ENCODE measurements around the gene SYPL1.

DNA sequence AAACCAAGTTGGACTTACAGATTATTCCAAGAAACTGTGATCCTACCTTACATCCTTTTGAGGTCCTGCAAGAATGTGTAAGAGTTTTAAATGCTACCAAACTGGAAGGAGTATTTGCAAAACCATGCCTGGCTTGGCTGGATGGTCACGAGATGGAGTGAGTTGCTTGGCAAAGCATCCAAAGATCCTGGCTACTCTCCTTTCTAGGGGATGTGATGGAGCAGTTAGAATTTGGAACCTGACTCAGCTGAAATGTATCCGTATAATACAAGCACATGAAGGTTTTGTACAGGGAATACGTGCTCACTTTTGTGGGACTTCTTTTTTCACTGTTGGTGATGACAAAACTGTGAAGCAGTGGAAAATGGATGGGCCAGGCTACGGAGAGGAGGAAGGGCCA lies 13.3 kb upstream of the SYPL1 start:
- TF ChIP-seq SIN3A (IDR thresholded peaks at IDR 0.05; ENCODE audit: borderline replicate concordance, insufficient read depth, low read length) (no peak), POLR2AphosphoS5 (IDR thresholded peaks at IDR 0.05; ENCODE audit: low read depth, low read length) (no peak)

Data from PFSK-1 (cell line).